H1 (cell line): ENCODE results near the gene GPC1. TPM values are rescaled to one million over a fixed set of nuclear protein-coding genes. Genes with fewer than 3 reads are reported as not detected.

ENCODE experiments used
- CTCF ChIA-PET: fragments of 300-600 bp; sonication (Branson Sonifier 250); formaldehyde crosslinking; loops from one replicate; lab custom pipeline; 2021; ENCODE audit not compliant: partially characterized antibody; lab: Charles Lee
- POLR2A ChIA-PET: fragments of 300-600 bp; sonication (Branson Sonifier 250); formaldehyde crosslinking; loops from one replicate; lab custom pipeline; 2021; ENCODE audit warnings: inconsistent platforms; ENCODE audit not compliant: partially characterized antibody; lab: Charles Lee
- DNase-seq, 2 experiments: peaks; one replicate each; pipeline versions ENCODE4 v3.0.0 to v3.0.0-alpha.2; 2010 to 2022; ENCODE audit warnings: low spot score in 2 of 2, low read depth in 1 of 2, mixed read lengths in 1 of 2
- FAIRE-seq: peaks from 2 replicates; lab custom pipeline; 2011; peaks lifted over from hg19 to GRCh38; lab: Jason Lieb, UNC
- H2AFZ ChIP-seq: 2 replicates; pipeline ENCODE4 v1.8.1; 2012; ENCODE audit warnings: low read length, inconsistent platforms
- H2AK5ac ChIP-seq: 2 replicates; pipeline ENCODE4 v1.6.1; 2013; ENCODE audit warnings: low read depth, low read length
- H2BK120ac ChIP-seq: replicated peaks from 2 replicates; pipeline ENCODE3; 2013; ENCODE audit warnings: low read depth, low read length, inconsistent platforms
- H2BK12ac ChIP-seq: 2 replicates; pipeline ENCODE4 v1.6.1; 2013; ENCODE audit warnings: low read depth, low read length
- H2BK15ac ChIP-seq: 2 replicates; pipeline ENCODE4 v1.6.1; 2013; ENCODE audit warnings: low read length
- H2BK20ac ChIP-seq: 2 replicates; pipeline ENCODE4 v1.6.1; 2013; ENCODE audit warnings: low read length
- H2BK5ac ChIP-seq: 2 replicates; pipeline ENCODE4 v1.6.1; 2013; ENCODE audit warnings: low read depth, low read length
- H3K14ac ChIP-seq: 2 replicates; pipeline ENCODE4 v1.6.1; 2013; ENCODE audit warnings: inconsistent platforms; ENCODE audit not compliant: insufficient read length
- H3K18ac ChIP-seq: 2 replicates; pipeline ENCODE4 v1.6.1; 2013; ENCODE audit warnings: low read length; ENCODE audit errors: extremely low read depth
- H3K23ac ChIP-seq: 2 replicates; pipeline ENCODE4 v1.6.1; 2013; ENCODE audit warnings: inconsistent platforms; ENCODE audit not compliant: insufficient read length
- H3K23me2 ChIP-seq: 2 replicates; pipeline ENCODE4 v1.6.1; 2013; ENCODE audit warnings: low read depth, low read length
- H3K27ac ChIP-seq: 2 replicates; pipeline ENCODE4 v1.6.1; 2011; ENCODE audit warnings: low read depth, low read length, inconsistent platforms
- H3K27me3 ChIP-seq, 4 experiments: replicated peaks in 1 of 4; 1 replicate in 1 of 4; 2 replicates in 3 of 4; pipeline versions ENCODE4 v1.6.1 to v1.8.1; 2011 to 2013; ENCODE audit warnings: low read length in 3 of 4, mild to moderate bottlenecking in 3 of 4, inconsistent platforms in 2 of 4, mixed read lengths in 2 of 4, moderate library complexity in 1 of 4; ENCODE audit not compliant: control insufficient read depth in 3 of 4, insufficient read depth in 3 of 4; ENCODE audit errors: extremely low read depth in 1 of 4
- H3K36me3 ChIP-seq, 4 experiments: 2 replicates each; pipeline versions ENCODE4 v1.6.1 to v1.8.1; 2011 to 2013; ENCODE audit warnings: mild to moderate bottlenecking in 4 of 4, low read length in 3 of 4, moderate library complexity in 2 of 4, control low read depth in 1 of 4, inconsistent platforms in 1 of 4; ENCODE audit not compliant: insufficient read depth in 4 of 4, control insufficient read depth in 2 of 4
- H3K4ac ChIP-seq: replicated peaks from 2 replicates; pipeline ENCODE3; 2013; ENCODE audit warnings: low read length, low read depth, mixed read lengths, inconsistent platforms; ENCODE audit not compliant: insufficient read length
- H3K4me1 ChIP-seq, 4 experiments: replicated peaks in 1 of 4; 1 replicate in 1 of 4; 2 replicates in 3 of 4; pipeline versions ENCODE4 v1.6.1 to v1.8.1; 2011 to 2013; ENCODE audit warnings: low read length in 3 of 4, inconsistent platforms in 2 of 4, mixed read lengths in 1 of 4; ENCODE audit not compliant: insufficient read depth in 4 of 4, control insufficient read depth in 3 of 4
- H3K4me2 ChIP-seq, 2 experiments: 2 replicates each; pipeline versions ENCODE4 v1.6.1 to v1.8.1; 2011 to 2013; ENCODE audit warnings: low read depth in 2 of 2, low read length in 2 of 2, control low read depth in 1 of 2, inconsistent platforms in 1 of 2, mild to moderate bottlenecking in 1 of 2; ENCODE audit not compliant: insufficient read depth in 1 of 2
- H3K4me3 ChIP-seq, 4 experiments: fragments of 200-600, 300-600 bp in 1 of 4; sonication (generic), shearing (Covaris generic), sonication (Bioruptor Twin) in 1 of 4; 2 replicates each; pipeline versions ENCODE4 v1.5.1 to v1.8.1; 2011 to 2016; ENCODE audit warnings: low read length in 4 of 4, low read depth in 3 of 4, control low read depth in 2 of 4, inconsistent platforms in 2 of 4, mild to moderate bottlenecking in 2 of 4, mixed read lengths in 1 of 4, moderate library complexity in 1 of 4; ENCODE audit not compliant: insufficient read depth in 2 of 4; ENCODE audit errors: extremely low read depth in 1 of 4
- H3K56ac ChIP-seq: replicated peaks from 2 replicates; pipeline ENCODE3; 2013; ENCODE audit warnings: low read depth, mild to moderate bottlenecking, mixed read lengths, low read length, inconsistent platforms; ENCODE audit not compliant: insufficient read length
- H3K79me1 ChIP-seq: 2 replicates; pipeline ENCODE4 v1.6.1; 2013; ENCODE audit warnings: low read depth, low read length, control low read depth
- H3K79me2 ChIP-seq, 2 experiments: 2 replicates each; pipeline versions ENCODE4 v1.6.1 to v1.8.1; 2012 to 2013; ENCODE audit warnings: low read length in 2 of 2, mild to moderate bottlenecking in 2 of 2, inconsistent platforms in 1 of 2; ENCODE audit not compliant: insufficient read depth in 2 of 2, control insufficient read depth in 1 of 2
- H3K9ac ChIP-seq, 4 experiments: replicated peaks in 1 of 4; 1 replicate in 1 of 4; 2 replicates in 3 of 4; pipeline versions ENCODE4 v1.6.1 to v1.8.1; 2011 to 2013; ENCODE audit warnings: low read depth in 3 of 4, low read length in 3 of 4, control low read depth in 2 of 4, mild to moderate bottlenecking in 2 of 4, moderate library complexity in 2 of 4, inconsistent platforms in 1 of 4; ENCODE audit errors: extremely low read depth in 1 of 4
- H3K9me3 ChIP-seq, 2 experiments: 2 replicates each; pipeline versions ENCODE4 v1.6.1 to v1.8.1; 2012 to 2013; ENCODE audit warnings: mild to moderate bottlenecking in 2 of 2, moderate library complexity in 2 of 2, control low read depth in 1 of 2, inconsistent platforms in 1 of 2, low read depth in 1 of 2, low read length in 1 of 2, mixed read lengths in 1 of 2; ENCODE audit not compliant: insufficient read depth in 2 of 2
- H4K20me1 ChIP-seq, 2 experiments: replicated peaks in 1 of 2; 2 replicates each; pipeline versions ENCODE3 to v1.8.1; 2011 to 2013; ENCODE audit warnings: inconsistent platforms in 2 of 2, low read length in 2 of 2, mild to moderate bottlenecking in 1 of 2; ENCODE audit not compliant: insufficient read depth in 2 of 2, control insufficient read depth in 1 of 2
- H4K5ac ChIP-seq: 2 replicates; pipeline ENCODE4 v1.6.1; 2013; ENCODE audit warnings: low read length, low read depth, mixed read lengths, inconsistent platforms; ENCODE audit not compliant: insufficient read length
- H4K8ac ChIP-seq: 2 replicates; pipeline ENCODE4 v1.8.0; 2013; ENCODE audit warnings: mild to moderate bottlenecking, moderate library complexity, low read length, inconsistent platforms; ENCODE audit not compliant: insufficient read depth; ENCODE audit errors: extremely low read depth
- H4K91ac ChIP-seq: replicated peaks from 2 replicates; pipeline ENCODE3; 2013; ENCODE audit warnings: low read length, mixed read lengths, inconsistent platforms; ENCODE audit not compliant: insufficient read length
- CTBP2 ChIP-seq: IDR thresholded peaks from 2 replicates; pipeline ENCODE4 v1.7.0; 2011; ENCODE audit warnings: borderline replicate concordance, mild to moderate bottlenecking, moderate library complexity, mixed read lengths, low read length; ENCODE audit not compliant: insufficient read depth, insufficient read length
- FOSL1 ChIP-seq: IDR thresholded peaks from 2 replicates; pipeline ENCODE4 v1.6.1; 2011; ENCODE audit warnings: mild to moderate bottlenecking, low read depth, low read length, moderate library complexity; ENCODE audit not compliant: insufficient read depth
- HDAC6 ChIP-seq: IDR thresholded peaks from one replicate; pipeline ENCODE4 v1.7.1; 2012; ENCODE audit warnings: low read depth, mild to moderate bottlenecking, inconsistent platforms, low read length, moderate library complexity
- NANOG ChIP-seq: IDR thresholded peaks from 2 replicates; pipeline ENCODE4 v1.6.1; 2011; ENCODE audit warnings: low read length, low read depth, mild to moderate bottlenecking, inconsistent platforms; ENCODE audit not compliant: insufficient read depth, poor library complexity, severe bottlenecking
- POLR2AphosphoS5 ChIP-seq: IDR thresholded peaks from 2 replicates; pipeline ENCODE4 v1.6.1; 2011; ENCODE audit warnings: low read depth, low read length
- RBBP5 ChIP-seq: IDR thresholded peaks from 2 replicates; pipeline ENCODE4 v1.7.1; 2012; ENCODE audit warnings: low read depth, mild to moderate bottlenecking, inconsistent platforms, low read length, moderate library complexity, borderline replicate concordance
- RXRA ChIP-seq: IDR thresholded peaks from 2 replicates; pipeline ENCODE4 v1.6.1; 2011; ENCODE audit warnings: low read depth, mild to moderate bottlenecking, low read length, moderate library complexity; ENCODE audit not compliant: insufficient read depth
- SP4 ChIP-seq: IDR thresholded peaks from 2 replicates; pipeline ENCODE4 v1.6.1; 2012; ENCODE audit warnings: low read length, inconsistent platforms
- ZNF274 ChIP-seq: IDR thresholded peaks from 2 replicates; pipeline ENCODE4 v1.7.0; 2012; ENCODE audit warnings: low read length, borderline replicate concordance; ENCODE audit errors: extremely low read depth
- WGBS, 2 experiments: shearing (Covaris generic) in 1 of 2; methylation state at CpG; one replicate each; pipeline versions ENCODE4 v1.1.6 to v1.1.7; 2013 to 2015; ENCODE audit warnings: low lambda C conversion rate in 2 of 2, mixed read lengths in 2 of 2, inconsistent platforms in 1 of 2, low coverage in 1 of 2, missing lambda C conversion rate in 1 of 2; ENCODE audit not compliant: insufficient replicate concordance in 2 of 2, insufficient coverage in 1 of 2, insufficient read length in 1 of 2; ENCODE audit errors: extremely low coverage in 1 of 2, missing lambda C conversion rate in 1 of 2; 5-methylcytosine and 5-hydroxymethylcytosine counted together
- polyA plus RNA-seq, 7 experiments: library from polyadenylated mRNA; depleted of rRNA in 3 of 7; stranded (reverse) in 5 of 7; unstranded in 2 of 7; fragments of >200 nt in 5 of 7; fragments of 200-250 nt in 2 of 7; gene quantifications; 1 replicate in 5 of 7; 2 replicates in 1 of 7; 4 replicates in 1 of 7; pipeline versions ENCODE4 v1.2.1 to v1.2.3, GENCODE V29; 2011 to 2013; ENCODE audit warnings: missing spikeins in 2 of 7, mixed read lengths in 2 of 7
- total RNA-seq: library from RNA; stranded (reverse); fragmentation: NEBNext Ultra II Directional; extraction: Animal tissue kit (Norgen Biotek cat#: 25700); gene quantifications from 2 replicates; pipeline ENCODE4 v1.2.1, GENCODE V29; 2021

Gene GPC1
- total and polyA plus RNA-seq, 2 of the 8 experiments (the other 6 are each of a cell fraction or from before 2014, with no cell fraction given) = 21.9 to 28.3 TPM

DNA sequence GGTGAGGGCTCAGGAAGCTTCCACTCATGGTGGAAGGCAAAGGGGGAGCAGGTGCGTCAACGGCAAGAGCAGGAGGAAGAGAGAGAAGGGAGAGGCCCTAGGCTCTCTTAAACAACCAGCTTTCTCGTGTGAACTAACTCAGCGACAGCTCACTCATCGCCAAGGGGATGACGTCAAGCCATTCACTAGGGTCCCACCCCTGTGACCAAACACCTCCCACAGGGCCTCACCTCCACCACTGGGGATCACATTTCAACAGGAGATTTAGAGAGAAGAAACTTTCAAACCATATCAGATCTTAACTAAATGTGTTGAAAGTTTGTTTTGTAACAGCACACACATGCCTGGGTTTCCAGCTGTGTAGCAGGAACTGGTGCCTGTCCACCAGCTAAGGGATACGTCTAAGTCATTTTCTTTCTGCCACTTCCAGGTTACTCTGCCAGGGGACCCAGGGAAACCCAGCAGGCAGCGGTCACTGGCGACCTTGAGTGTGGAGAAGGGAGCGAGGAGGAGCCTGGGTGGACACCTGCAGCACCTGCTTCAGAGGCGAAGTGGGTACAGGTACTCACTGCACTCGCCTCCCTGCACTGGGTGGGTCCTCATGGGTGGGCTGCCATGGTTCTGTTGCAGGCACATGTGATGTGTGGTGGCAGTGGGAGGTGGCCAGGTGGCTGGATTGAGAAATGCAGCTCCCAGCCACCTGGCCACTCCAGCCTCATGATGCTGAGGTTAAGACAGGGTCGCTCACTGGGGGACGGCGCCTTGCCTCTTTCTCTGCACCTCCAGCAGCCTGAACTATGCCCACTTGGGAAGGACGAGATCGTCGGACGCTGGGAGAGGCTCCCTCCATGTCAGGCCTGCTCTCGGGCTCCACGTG, 8.4 kb upstream of the GPC1 start:
- Histone ChIP-seq H2BK15ac (no peak overlapping the region), H3K9me3 (peaks cover 3 to 20% of the 10 kb centered on the region in 2 experiments; a peak in 2 of 4 replicates), H2BK12ac (no peak overlapping the region), H3K36me3 (no peaks in the 10 kb centered on the region), H3K27me3 (0 out of 7 replicates have a peak, but pooled peaks cover 0 to 8% (median under 1%) of the 10 kb centered on the region in 4 experiments), H3K14ac (no peak overlapping the region), H3K23ac (no peak overlapping the region), H3K4me2 (no peak overlapping the region), H3K4me3 (no peak overlapping the region), H2AK5ac (no peak overlapping the region), H4K91ac (no peak overlapping the region), H3K27ac (no peak overlapping the region), H2BK5ac (no peak overlapping the region), H2BK20ac (no peak overlapping the region), H3K23me2 (no peaks in the 10 kb centered on the region), H3K79me1 (no peaks in the 10 kb centered on the region), H2BK120ac (no peak overlapping the region), H4K8ac (no peak overlapping the region), H3K79me2 (no peaks in the 10 kb centered on the region), H4K20me1 (no peaks in the 10 kb centered on the region), H3K4me1 (peaks cover 0 to 2% (median 0%) of the 10 kb centered on the region in 4 experiments; a peak in 1 of 7 replicates), H4K5ac (no peak overlapping the region), H2AFZ (no peak overlapping the region), H3K4ac (no peak overlapping the region), H3K9ac (no peak overlapping the region), H3K56ac (no peak overlapping the region), H3K18ac (no peak overlapping the region)
- DNase-seq (no peak), FAIRE-seq (no peak)
- WGBS, 2 experiments = 77% methylated on average over 20 of the region's 21 CpGs; no CpG with 5 or more reads in 1 of the 2 experiments
- POLR2A ChIA-PET = no interaction called here
- CTCF ChIA-PET = interaction anchor here (1.3 to 1.7 kb wide), 2 partner anchors 12 to 194 kb away, joined by 3 to 5 read pairs; no protein-coding TSS in a partner anchor
- TF ChIP-seq CTBP2 (no peak), HDAC6 (no peak), POLR2AphosphoS5 (no peak), ZNF274 (no peak), SP4 (no peak), FOSL1 (no peak), NANOG (no peak), RXRA (no peak), RBBP5 (no peak)
